Colon (tissue), 2 donors: Measurements from ENCODE around the gene TMEM11.
"Not testable (repeated sequence)": the region's sequence is repeated elsewhere in the genome, so short reads cannot be mapped to it uniquely, and the experiment has no call there.

Experiments used
- FAIRE-seq: peaks from 2 replicates; lab custom pipeline; 2012; peaks lifted over from hg19 to GRCh38; lab: Jason Lieb, UNC
- donor health status: control.
- donor health status: control.

TMEM11 gene

DNA sequence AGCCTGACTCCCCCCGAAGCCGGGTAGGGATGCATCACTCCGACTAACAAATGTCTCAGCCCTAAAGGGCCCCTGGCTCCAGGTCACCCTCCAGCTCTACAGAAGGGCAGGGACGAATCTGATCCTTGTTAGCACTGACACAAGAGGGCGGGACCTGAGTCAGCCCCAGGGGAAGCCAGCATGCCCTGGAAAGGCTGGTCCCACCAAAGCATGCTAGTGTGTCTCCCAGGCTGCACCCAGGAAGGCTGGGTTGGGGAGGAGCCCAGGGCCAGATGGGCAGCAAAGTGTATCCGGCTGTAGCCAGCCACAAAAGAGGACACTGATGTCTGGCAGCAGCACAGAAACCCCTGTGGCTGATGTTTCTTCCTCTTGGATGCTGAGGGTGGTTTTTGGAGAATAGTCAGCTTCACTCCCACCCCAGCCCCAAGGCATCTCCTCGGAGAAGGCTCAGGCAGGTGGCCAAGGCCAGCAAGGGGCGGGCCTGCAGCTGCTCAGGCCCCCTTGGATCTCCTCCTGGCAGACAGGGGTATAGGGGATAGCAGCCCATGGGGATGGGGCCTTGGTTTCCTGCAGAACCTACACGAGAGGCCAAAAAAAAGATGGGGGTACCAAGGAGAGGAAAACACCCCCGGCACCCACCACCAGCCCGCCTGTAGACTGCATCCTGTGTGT, 28.2 kb upstream of the TMEM11 start:
- no peak for FAIRE-seq

DNA sequence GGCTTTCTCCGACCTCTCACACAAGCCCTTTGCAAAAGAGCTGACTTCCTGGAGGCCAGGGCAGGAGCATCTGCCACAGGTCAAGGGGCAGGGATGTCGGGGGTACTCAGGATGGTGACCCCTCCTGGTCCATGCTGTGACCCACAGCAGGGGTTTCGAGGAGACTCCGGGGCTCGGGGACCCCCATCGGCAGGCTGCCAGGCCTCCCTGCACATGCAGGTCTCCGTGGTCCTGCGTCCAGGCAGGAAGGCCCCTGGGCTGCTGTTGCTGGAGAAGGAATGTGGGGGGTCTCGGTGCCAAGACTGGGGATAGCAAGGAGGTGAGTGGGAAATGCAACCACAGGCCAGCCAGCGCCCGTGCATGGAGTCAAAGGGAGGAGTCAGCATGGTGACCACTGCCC, 27.6 kb upstream of the TMEM11 start:
- no peak for FAIRE-seq

DNA sequence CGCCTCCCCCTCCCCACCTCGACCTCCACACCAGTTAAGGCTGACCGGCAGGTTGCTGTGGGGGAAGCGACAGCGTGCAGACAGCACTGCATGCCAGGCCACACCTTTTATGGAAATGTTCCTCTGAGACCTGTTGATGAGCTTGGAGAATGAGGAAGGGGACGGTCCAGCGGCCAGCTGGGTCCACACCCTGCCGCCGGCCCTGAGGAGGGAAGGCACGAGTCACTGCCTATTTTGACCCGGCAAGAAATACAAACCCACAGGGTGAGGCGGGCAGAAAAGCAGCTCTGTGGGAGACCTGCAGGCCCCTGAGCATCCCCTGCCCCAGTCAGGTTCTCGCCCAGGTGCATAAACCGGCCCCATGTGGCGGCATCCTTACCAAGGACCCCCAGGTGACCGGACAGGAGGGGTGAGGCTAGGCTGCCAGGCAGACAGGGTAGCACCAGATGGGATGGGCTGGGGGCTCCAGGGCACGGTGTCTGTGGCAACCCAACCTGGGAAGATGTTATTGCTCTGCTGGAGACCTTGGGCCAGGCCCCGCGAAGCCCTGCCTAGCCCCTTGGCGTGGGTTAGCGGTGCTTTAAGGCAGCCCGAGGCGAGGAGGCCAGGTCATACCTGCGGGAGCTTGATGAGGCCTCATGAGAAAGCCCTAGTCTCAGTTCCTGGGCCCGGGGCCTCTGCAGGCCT, 26.6 kb upstream of the TMEM11 start:
- no peak for FAIRE-seq

DNA sequence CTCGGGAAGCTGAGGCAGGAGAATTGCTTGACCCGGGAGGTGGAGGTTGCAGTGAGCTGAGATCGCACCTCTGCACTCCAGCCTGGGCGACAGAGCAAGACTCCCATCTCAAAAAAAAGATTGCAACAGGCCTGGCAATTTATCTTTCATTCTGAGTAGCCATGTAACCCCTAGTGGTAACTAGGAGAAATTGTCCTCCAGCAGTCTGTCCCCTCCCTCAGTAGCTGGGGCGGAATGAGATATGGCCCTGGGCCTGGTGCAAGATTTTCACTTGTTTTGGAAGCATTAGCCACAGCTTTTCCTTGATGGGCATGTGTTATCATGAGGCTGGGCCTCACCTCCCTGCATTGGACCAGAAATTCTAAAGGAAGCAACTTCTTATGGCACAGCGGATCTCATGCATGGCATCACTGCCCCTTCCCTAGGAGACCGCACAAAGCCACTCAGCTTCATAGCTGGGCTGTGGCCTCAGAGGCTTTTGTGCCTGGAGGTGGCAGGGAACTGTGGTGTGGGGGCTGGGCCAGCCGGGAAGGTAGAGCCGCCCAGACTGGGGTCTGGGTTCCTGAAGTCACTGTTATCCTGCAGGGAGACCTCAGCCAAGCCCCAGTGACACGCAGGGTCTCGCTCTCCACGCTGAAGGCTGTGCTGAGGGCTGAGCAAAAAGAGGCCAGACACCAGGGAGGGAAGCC, 25.9 kb upstream of the TMEM11 start:
- no peak for FAIRE-seq

DNA sequence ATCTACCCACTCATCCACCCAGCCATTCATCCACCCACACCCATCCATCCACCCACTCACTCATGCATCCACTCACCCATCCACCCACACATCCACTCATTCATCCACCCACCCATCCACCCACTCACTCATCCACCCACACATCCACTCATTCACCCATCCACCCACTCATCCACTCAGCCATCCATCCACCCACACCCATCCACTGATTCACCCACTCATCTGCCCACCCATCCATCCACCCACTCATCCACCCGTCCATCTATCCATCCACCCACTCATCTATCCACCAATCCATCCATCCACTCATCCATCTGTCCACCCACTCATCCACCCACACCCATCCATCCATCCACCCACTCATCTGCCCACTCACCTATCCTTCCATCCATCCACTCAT, 22.0 kb upstream of the TMEM11 start:
- no peak for FAIRE-seq

DNA sequence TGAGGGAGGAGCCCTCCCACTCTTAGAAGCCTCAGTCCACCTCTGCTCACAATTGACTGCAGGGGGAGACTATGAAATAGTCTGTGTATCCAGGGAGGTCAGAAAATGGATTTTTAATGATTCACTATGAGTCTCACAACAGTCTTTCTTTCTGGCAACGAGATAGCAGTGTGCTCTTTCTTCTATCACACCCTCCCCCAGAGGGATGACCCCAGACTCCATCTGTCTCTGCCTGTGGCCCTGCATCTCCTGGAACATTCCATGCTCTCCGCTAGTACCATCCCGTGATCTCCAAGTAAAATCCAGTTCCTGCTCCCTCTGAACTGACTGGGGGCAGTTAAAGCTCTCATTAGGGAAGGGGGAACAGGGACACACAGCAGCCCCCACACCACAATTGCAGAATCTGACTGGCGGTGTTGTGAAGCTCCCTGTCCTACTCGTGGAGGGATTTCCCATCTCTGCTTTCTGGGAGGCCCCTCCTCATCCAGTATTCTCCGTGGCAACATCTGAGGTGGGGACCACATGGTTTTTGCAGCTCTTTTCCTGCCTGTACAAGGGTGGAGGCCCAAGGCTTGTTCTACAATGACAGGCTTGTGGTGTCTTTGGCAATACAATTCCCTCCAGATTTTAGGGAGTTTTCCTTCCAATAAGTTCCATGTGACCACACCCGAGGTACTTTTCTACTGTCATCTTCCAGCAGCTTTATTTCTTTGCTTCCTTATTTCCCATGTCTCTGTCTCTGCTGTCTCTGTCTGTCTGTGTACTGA, 19.8 kb upstream of the TMEM11 start:
- FAIRE-seq, result no peak

DNA sequence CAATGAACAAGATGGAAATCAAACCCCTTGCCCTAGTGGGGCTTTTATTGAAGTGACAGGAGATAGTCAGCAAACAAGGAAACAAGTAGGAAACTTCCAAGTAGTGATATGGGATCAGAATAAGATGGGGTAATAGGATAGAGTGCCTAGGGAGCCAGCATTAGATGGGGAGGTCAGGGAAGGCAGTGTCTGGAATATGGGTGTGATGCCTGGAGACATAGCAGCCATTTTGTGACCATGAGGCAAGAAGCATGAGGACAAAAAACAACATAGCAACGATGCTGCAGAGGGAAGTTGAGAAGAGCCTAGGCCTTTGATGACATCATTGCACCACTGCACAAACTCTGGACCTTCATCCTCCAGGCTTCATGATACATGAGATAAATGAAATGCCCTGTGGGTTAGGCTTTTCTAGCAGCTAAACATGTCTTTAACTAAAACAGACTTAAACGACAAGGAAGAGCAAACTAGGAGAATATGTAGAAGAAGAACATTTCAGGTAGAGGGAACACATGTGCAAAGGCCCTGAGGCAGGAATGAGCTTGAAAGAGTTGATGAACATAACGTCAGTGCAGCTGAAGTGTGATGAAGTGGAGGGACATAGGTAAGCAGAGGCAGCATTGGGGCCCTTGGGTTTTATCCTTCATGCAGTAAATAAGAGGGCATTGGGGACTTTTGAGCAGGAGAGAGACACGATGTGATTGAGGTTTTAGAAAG, 18.2 kb upstream of the TMEM11 start:
- FAIRE-seq, result no peak

DNA sequence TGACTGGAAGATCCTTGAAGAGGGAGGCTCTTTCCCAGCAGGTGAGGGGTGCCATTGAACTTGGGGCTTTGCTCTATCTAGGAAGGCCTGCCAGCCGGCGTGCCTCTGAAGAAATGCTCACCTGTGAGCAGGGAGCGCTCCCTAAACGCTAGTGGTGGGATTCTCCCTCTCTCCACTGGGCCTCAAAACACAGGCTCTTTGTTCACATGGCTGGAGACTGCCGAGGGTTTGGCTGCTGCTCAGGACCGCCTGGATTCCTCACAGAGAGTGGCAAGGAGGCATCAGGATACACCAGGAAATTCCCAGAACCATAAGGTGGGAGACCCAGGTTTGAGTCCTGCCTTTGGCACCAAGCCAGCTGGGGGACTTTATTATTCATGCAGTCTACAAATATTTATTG, 17.6 kb upstream of the TMEM11 start:
- no peak for FAIRE-seq

DNA sequence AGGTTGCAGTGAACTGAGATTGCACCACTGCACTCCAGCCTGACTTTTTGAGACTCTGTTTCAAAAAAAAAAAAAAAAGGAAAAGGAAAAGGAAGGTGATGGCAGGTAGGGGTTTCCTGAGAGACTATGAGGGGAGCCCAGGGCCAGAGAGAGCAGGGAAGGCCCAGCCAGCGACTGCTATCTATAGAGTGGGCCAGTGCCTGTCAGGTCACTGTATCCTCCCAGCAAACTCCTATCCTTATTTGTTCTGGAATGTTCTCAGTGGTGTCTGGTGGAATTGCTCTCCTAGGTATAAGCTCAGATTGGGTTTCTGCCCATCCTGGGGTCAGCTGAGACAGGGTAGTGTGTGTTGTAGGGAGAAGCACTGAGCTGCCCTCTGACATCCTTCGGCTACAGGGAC, 14.9 kb upstream of the TMEM11 start:
- FAIRE-seq, result no peak

DNA sequence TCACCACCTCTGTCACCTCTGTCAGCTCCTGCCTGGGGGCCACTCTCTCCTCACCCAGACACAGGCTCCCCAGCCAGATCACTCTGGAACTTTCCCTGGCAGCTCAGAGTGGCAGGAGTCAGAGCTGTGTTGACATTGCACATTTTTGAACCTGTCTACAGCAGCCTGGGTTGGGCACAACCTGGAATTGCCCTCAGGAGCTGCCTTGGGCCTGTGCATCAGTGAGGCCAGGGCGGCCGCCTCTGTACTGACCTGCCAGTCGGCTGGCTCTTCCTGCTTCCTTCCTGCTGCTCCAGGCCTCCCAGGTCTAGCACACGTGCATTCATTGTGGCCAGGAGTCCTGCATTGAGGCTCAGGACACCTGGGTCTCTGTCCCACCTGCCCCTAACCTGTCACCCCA, 14.2 kb upstream of the TMEM11 start:
- no peak for FAIRE-seq

DNA sequence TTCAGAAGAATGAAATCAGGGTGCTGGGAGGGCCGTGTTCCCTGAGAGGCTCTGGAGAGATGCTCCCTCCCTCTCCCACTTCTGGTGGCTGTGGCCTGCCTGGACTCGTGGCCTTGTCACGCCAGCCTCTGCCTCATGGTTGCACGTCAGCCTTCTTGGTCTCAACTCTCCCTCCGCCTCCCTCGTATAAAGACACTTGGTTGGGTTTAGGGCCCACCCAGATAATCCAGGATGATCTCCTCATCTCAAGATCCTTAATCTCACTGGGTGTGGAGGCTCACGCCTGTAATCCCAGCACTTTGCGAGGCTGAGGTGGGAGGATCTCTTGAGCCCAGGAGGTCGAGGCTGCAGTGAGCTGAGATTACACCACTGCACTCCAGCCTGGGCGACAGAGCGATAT, 13.3 kb upstream of the TMEM11 start:
- FAIRE-seq, result not testable (repeated sequence)

DNA sequence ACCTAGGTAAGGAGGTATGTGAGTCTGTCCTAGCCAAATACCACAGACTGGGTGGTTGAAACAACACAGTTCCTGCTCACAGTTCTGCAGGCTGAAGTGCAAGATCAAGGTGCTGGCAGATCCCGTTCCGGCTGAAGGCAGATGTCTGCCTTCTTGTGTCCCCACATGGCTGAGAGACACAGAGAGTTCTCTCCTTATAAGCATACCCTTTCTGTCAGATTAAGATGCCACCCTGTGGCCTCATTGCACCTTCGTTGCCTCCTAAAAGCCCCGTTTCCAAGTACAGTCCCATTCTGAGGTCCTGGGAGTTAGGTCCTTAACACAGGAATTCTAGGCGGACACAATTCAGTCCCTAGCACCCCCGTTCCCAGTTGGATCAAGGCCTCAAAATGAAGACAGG, 9.1 kb upstream of the TMEM11 start:
- FAIRE-seq, result no peak

DNA sequence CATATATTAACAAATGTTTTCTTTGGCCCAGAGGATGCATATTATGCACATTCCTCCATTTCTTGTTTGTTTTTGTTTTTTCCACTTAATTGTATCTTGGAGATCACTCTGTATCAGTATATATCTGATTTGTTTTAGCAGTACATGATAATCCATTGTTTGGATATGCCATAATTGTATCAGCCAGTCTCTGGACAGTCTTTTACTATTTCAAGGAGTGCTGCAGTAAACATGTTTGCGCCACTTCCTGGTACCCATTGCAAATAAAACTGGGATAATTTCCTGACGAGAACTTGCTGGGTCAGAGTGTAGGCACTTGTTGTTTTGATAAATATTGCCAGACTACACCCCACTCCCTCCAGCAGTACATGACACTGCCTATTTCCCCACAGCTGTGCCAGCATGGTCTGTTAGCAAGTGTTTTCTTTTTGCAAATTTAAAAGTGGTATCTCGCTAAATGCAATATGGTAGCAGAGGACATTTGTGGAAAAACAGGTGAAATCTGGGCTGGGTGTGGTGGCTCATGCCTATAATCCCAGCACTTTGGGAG, 4.9 kb upstream of the TMEM11 start:
- no peak for FAIRE-seq

DNA sequence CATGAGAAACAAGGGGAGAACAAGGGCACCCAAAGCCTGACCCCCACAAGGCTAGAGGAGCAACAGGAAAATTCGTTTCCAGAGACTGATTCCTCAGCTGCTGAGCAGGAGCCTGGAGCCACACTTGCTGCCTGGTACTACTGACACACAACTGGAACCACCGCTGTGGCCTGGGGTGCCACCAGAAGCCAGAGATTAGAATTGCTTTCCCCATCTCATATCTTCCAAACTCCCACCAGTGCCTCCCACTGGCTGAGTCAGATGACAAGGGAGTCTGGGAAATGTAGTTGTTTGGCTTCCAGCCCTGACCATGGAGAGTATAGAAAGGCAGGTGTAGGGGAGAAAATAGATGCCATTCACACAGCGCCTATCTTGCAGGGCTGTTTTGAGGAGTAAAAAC, 4.1 kb upstream of the TMEM11 start:
- FAIRE-seq, result no peak

DNA sequence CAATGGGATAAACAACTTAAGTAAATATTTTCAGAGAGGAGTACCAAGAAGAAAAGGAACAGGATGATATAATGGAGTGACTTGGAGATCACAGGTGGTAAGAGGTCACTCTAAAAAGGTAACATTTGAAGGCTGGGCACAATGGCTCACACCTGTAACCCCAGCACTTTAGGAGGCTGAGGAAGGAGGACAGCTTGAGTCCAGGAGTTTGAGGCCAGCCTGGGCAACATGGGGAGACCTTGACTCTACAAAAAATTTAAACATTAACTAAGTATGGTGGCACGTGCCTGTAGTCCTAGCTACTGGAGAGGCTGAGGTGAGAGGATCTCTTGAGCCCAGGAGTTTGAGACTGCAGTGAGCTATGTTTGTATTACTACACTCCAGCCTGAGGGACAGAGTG, 3.4 kb upstream of the TMEM11 start:
- no peak for FAIRE-seq

DNA sequence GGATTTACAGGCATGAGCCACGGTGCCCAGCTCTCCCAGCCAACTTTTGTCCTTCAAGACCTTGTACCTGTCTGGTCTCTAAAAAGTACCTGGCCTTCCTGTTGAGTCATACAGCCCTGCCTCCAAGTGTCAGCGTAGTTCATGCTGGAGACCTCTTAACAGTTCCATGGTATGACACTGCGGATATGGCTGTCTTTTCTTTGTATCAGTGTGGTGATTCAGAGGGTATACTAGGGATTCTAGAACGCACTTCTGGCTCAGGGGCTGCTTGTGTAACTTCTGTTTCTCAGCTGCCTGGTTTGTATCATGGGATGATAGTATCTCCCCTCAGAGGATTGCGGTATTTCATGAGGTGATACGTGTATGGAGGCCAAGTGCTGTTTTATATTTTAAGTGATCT, 2.0 kb upstream of the TMEM11 start:
- no peak for FAIRE-seq

DNA sequence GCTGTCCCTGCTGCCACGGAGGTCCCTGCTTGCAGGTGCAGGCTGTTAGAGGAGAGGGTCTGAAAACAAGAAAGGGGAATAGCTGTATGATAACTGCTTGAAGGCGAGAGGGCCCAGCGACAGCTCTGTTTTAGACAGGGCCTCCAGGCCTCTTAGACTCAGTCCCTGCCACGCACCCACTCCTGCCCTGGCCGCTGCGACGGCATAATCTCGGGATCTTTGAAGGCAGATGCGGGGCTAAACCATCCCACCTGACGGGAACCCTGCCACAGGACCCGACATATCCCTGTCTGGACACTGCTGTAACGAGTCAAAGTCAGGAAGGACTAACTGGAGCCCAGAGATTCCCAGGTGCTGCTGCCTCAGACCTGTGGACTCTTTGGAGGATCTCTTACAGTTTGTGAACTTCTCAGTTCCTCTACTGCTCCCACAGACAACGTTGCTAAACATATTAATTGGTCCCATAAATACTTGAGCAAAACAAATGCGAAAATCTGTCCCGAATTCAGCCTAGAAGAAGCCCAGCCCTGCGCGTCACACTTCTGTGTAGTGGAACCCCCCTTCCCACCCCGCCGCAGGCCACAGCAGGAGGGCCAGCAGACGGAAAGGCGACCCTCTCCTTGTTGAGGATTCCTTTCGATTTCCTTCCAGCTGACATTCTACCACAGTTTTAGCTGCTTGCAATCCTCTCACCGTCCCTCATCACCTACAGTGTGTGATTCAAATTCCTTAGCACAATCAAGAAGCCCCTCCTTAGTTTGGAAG, 998 bp upstream of the TMEM11 start:
- FAIRE-seq, result no peak

DNA sequence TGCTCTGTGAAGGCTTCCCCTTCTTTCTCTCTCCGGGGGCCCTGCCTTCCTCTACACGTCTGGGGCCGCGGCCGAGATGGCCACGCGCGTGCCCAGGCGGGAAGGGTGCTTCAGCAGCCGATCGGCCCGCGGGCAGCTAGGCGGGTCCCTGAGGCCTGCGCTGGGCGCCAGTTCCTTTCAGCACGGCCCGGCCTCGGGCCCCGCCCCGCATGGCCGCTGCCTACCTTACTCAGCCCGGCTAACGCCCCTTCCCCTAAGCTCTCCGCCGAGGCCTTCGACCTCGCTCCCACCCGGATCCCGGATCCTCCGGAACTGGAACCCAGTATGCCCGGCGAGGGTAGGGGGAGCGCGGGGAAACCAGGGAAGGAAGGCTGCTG, 335 bp downstream of the TMEM11 start:
- FAIRE-seq, result no peak

DNA sequence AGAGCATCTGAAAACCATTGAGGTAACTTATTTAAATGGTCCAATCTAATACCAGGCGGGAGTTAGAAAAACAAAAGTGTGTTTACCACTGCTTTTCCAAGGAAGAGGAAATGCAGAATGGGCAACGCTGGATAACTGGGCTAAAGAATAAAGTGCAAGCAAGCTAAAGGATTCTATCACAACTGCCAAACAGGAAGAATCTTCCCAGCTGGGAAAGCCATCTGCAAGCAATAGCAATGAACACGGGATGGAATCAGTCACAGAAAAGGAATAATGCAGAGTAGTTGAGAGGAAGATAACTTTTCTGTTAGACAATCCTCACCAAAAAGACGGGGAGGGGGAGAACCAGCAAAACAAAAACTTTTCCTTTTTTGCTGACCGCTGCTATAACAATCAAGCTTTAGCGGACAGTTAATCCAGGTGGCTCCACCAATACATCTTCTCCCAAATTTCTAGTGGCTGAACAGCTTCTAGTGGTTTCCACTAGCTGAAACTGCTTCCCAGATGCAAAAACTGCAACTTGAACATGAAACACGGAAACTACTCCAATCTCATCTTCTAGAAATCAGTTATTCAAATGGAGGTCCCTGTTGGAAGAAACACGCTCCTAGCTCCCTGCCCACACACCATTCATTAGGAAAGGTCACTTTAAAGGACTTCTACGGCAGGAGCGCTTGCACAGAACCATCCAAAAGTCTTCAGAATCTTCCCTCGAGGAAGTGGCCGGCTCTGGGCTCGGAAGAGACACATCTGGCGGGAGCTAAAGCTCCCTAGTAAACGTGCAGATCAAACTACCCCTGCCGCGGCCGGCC, 929 bp downstream of the TMEM11 start:
- no peak for FAIRE-seq

DNA sequence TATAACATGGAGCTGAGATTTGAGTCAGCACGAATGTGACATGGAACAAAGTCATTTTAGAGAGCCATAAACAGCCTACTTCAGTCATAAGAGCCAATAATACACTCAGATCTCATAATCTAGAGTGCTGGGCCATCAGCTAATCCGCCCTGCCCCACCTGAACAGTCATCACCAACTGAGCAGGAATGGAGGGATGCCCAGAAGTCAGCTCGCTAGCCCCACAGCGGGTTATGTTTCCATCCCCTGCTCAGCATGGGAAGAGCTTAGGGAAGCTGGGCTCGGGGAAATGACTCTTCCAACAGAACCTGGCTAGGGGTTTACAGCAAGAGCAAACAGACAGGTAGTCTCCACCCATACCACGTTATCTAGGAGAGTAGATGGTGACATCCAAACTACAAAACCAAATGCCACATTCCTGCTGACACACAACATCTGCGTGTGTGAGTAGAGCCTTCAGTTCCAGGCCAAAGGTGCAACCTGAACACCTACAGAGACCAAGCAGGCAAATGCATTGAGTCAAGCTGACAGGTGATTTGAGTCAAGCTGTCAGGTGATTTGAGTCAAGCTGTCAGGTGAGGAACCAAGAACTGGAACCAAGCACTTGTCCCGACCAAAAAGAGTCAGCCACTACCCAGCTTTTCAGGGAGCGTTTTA, 2.0 kb downstream of the TMEM11 start:
- FAIRE-seq, result no peak
